GM10266 (cell line): ENCODE measurements around the gene TBX2.

ENCODE experiments used
- DNase-seq: peaks from one replicate; pipeline ENCODE4 v3.0.0; 2012; ENCODE audit errors: extremely low spot score
- CTCF ChIP-seq: IDR thresholded peaks from 2 replicates; pipeline ENCODE4 v1.5.1; 2012; ENCODE audit warnings: mild to moderate bottlenecking, low read depth; ENCODE audit not compliant: control insufficient read depth, insufficient read depth; ENCODE audit errors: missing control alignments

TBX2 gene

DNA sequence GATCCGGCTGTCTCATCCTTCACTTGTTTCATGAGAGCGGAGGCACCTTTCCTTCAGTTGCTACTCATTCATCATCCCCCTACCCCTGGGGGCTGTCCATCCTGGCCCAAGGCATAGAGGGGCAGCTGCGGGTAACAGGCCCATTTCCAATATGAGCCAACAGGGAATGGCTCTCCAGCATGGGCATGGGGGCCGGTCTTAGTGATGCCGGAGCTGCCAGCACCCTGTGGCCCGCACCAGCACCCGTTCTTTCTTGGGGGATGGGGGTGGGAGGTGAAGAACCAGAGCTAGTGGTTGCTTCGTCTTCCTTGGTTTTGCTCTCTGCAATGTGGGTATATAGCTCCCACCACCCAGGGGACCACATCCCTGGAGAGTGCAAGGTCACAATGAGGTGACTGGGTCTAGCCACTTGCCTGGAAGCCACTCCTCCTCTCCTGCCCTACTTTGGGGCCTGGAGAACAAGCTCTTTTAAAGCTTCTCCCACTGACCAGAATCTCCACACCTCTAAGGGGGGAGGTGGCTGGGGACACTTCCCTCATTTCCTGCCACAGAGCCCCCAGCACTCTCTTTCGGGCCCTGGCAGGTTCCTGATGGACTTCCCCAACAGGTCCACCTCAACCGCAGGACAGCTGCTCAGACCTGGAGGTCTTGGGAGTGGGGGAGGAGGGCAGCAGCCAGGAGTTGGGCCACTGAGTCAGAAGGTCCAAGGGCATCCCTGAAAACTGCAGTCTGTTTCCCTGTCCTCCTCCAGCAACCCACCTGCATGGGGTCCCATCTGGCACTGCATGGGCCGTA, 11.9 kb upstream of the TBX2 start:
- DNase-seq, result no peak
- no peak for TF ChIP-seq CTCF

DNA sequence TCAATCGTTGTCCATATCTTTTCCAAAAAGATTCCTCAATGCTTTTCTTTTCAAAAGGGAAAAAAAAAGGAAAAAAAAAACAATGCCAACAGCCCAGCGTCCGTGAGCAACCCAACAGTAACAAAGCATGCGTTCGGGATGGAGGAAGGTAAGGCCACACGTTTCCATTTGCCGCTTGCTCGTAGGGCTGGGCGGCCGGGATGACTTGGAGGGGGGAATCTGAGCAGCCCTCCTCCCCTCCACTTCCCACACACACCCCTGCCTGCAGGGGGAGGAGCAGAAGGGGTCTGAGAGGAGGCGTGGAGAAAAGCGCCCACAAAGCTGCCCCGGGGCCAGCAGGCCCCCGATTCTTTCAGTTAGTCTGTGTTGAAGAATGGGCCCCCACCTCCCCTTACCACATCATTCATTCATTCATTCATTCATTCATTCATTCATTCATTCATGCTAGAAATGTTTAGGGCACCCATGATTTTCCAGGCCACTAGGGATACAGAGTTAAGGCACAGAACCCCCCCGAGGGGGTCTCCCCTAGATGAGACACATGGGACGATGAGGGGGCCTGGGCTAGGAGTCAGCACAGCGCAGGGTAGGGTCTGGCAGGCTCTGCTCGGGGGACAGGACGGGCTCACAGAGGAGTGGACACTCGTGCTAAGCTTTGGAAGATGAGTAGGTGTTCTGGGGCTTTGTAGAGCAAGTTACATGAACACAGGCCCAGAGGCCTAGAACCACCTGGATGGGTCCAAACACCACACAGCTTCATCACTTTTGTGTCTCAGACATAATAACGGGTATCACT, 10.9 kb upstream of the TBX2 start:
- DNase-seq, result no peak
- TF ChIP-seq CTCF, result no peak

GRCh38 chr17:61389670-61390478, 9.8 kb upstream of the TBX2 start:
- DNase-seq, result peak; percentile 71
- TF ChIP-seq CTCF, result peak; percentile 90

DNA sequence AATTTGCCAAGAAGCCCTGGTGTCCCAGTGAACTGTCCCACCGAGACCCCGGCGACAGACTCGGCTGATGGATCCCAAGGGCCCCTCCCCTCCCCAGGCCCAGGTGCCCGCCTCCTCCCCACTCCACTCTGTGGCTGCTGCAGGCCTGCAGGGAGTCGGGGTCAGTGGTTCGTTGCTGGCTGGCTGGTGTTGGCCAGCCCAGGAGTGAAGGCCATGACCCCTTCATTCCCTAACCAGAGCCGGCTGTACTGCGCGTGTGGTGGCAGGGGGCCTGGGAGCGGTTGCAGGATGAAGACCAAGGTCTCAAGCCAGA, 9.2 kb upstream of the TBX2 start:
- no peak for DNase-seq
- no peak for TF ChIP-seq CTCF

GRCh38 chr17:61391595-61392291, 7.9 kb upstream of the TBX2 start:
- TF ChIP-seq CTCF, result no peak
- no peak for DNase-seq

DNA sequence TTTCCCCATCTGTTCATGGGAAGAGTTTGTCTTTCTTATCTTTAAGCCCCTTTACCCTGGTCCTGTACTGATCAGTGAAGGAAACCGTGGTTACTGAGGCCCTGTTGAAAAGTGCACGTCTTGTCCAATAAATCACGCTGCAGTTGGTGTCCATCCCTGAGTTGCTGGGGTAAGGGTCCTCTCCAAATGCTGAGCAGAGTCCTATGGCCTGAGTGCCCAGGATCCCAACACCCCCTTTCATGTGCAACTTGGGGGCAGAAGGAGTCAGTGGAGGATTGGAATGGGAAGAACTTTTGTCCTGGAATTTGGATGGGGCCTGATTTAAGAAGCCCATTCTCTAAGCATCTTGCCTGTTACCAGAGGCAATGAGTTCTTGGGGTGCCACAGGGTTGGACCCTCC, 7.0 kb upstream of the TBX2 start:
- no peak for DNase-seq
- TF ChIP-seq CTCF, result no peak
